GM19351 (cell line): ENCODE measurements around the gene IL20RB.

ENCODE experiments used
- ATAC-seq: cut with Tn5 transposase; IDR thresholded peaks from one replicate; pipeline ENCODE4 v1.9.1; 2021; ENCODE audit warnings: mild to moderate bottlenecking, moderate library complexity; ENCODE audit not compliant: unreplicated experiment

Gene IL20RB

GRCh38 chr3:136957751-136958288 is at the start of gene IL20RB:
Gene IL20RB (plus strand): TSS chr3:136957983. CDS start chr3:136958114, 131 bp downstream.
- ATAC-seq = no peak

- ATAC-seq = no peak
Measured at GRCh38 chr3:136908297-136908696, 49.5 kb upstream of the IL20RB start.

- peak; percentile 53 for ATAC-seq
Measured at GRCh38 chr3:136909187-136909586, 48.6 kb upstream of the IL20RB start.

GRCh38 chr3:136910697-136911096 is 47.1 kb upstream of the IL20RB start:
- ATAC-seq = no peak

- ATAC-seq = no peak
Measured at GRCh38 chr3:136913168-136913567, 44.6 kb upstream of the IL20RB start.

- ATAC-seq = no peak
Measured at GRCh38 chr3:136914739-136915138, 43.0 kb upstream of the IL20RB start.

GRCh38 chr3:136916223-136916622 is 41.6 kb upstream of the IL20RB start:
- ATAC-seq = no peak

- ATAC-seq = no peak
Measured at GRCh38 chr3:136919799-136920580, 37.8 kb upstream of the IL20RB start.

GRCh38 chr3:136920904-136921611 is 36.7 kb upstream of the IL20RB start:
- ATAC-seq = no peak

GRCh38 chr3:136925425-136926190 is 32.2 kb upstream of the IL20RB start:
- ATAC-seq = no peak

- no peak for ATAC-seq
Measured at GRCh38 chr3:136928240-136928639, 29.5 kb upstream of the IL20RB start.

GRCh38 chr3:136929977-136930670 is 27.7 kb upstream of the IL20RB start:
- ATAC-seq = no peak

GRCh38 chr3:136931606-136932005 is 26.2 kb upstream of the IL20RB start:
- ATAC-seq = no peak

GRCh38 chr3:136932523-136932922 is 25.3 kb upstream of the IL20RB start:
- ATAC-seq = no peak

GRCh38 chr3:136932978-136933772 is 24.6 kb upstream of the IL20RB start:
- ATAC-seq = no peak

GRCh38 chr3:136937175-136937574 is 20.6 kb upstream of the IL20RB start:
- ATAC-seq = no peak

GRCh38 chr3:136937851-136938250 is 19.9 kb upstream of the IL20RB start:
- no peak for ATAC-seq

- no peak for ATAC-seq
Measured at GRCh38 chr3:136938334-136938733, 19.4 kb upstream of the IL20RB start.

- no peak for ATAC-seq
Measured at GRCh38 chr3:136939489-136939888, 18.3 kb upstream of the IL20RB start.

- no peak for ATAC-seq
Measured at GRCh38 chr3:136942803-136943202, 15.0 kb upstream of the IL20RB start.
